Lower leg skin (tissue), 4 donors: ENCODE results near the gene ZDHHC8. TPM values are rescaled to one million over a fixed set of nuclear protein-coding genes. Genes with fewer than 3 reads are reported as not detected.

Experiments
- DNase-seq, 2 donors: peaks; one replicate each; pipeline ENCODE4 v3.0.0-alpha.2; 2019; ENCODE audit warnings: low spot score in 2 of 2
- H3K4me3 ChIP-seq: fragments of 200-600 bp; sonication (generic); 2 replicates; pipeline ENCODE4 v1.5.1; 2017; ENCODE audit warnings: mild to moderate bottlenecking, low read depth; ENCODE audit not compliant: poor library complexity, severe bottlenecking
- CTCF ChIP-seq, 3 donors: fragments of 450-650 bp; IDR thresholded peaks; one replicate each; pipeline ENCODE4 v1.5.1; 2016; ENCODE audit warnings: antibody characterized with exemption in 3 of 3, mild to moderate bottlenecking in 3 of 3, moderate library complexity in 2 of 3
- POLR2A ChIP-seq, 2 donors: fragments of 450-650 bp; IDR thresholded peaks; one replicate each; pipeline ENCODE4 v1.6.1; 2016 to 2017; ENCODE audit warnings: antibody characterized with exemption in 2 of 2, mild to moderate bottlenecking in 1 of 2, moderate library complexity in 1 of 2
- WGBS, 2 donors: methylation state at CpG; one replicate each; pipeline ENCODE4 v1.1.5; 2018; 5-methylcytosine and 5-hydroxymethylcytosine counted together
- intact Hi-C: fragments of 100-400 bp; cut with DNase I; formaldehyde crosslinking; loops from one replicate; pipeline ENCODE4 v1.15.0; 2023; ENCODE audit warnings: low total_unique reads
- total RNA-seq, 4 donors: library from RNA; depleted of rRNA; stranded (reverse); fragments of >200 nt; gene quantifications; one replicate each; pipeline ENCODE4 v1.1.0, GENCODE V29; 2016

The ZDHHC8 gene
- total RNA-seq, 4 donors from 2014 or later, result 17.8 to 30.0 (median 26.1) TPM

GRCh38 chr22:20089977-20090729 lies 41.5 kb upstream of the ZDHHC8 start:
- TF ChIP-seq POLR2A (IDR thresholded peaks at IDR 0.05) (no peak), CTCF (IDR thresholded peaks at IDR 0.05) (no peak)
- 94 to 95% methylated on average over 11 of the region's 11 CpGs for WGBS, 2 donors
- H3K4me3 ChIP-seq, result no peak overlapping the region
- intact Hi-C loops, result loop anchor here (10.0 kb wide), 1 partner anchor 55 kb away; no protein-coding TSS in a partner anchor
- DNase-seq, result no peak

GRCh38 chr22:20090730-20091240 lies 40.8 kb upstream of the ZDHHC8 start:
- DNase-seq, result no peak
- TF ChIP-seq CTCF (IDR thresholded peaks at IDR 0.05), result no peak
- no peak for TF ChIP-seq POLR2A (IDR thresholded peaks at IDR 0.05)
- H3K4me3 ChIP-seq, result no peak overlapping the region
- intact Hi-C loops, result loop anchor here (10.0 kb wide), 1 partner anchor 56 kb away; no protein-coding TSS in a partner anchor
- 85 to 90% methylated on average over 9 of the region's 9 CpGs for WGBS, 2 donors

- intact Hi-C loops, result loop anchor here (10.0 kb wide), 1 partner anchor 57 kb away; no protein-coding TSS in a partner anchor
- DNase-seq, result no peak
- 95% methylated on average over 16 of the region's 16 CpGs for WGBS, 2 donors
- H3K4me3 ChIP-seq, result no peak overlapping the region
- TF ChIP-seq CTCF (IDR thresholded peaks at IDR 0.05), result no peak
- no peak for TF ChIP-seq POLR2A (IDR thresholded peaks at IDR 0.05)
Observed at GRCh38 chr22:20091690-20092476, 39.7 kb upstream of the ZDHHC8 start.

- H3K4me3 ChIP-seq, result no peak overlapping the region
- TF ChIP-seq POLR2A (IDR thresholded peaks at IDR 0.05) (no peak), CTCF (IDR thresholded peaks at IDR 0.05) (no peak)
- 91 to 94% methylated on average over 11 of the region's 11 CpGs for WGBS, 2 donors
Observed at GRCh38 chr22:20092477-20092854, 39.1 kb upstream of the ZDHHC8 start.

GRCh38 chr22:20093418-20094196 lies 38.0 kb upstream of the ZDHHC8 start:
- DNase-seq, result no peak
- WGBS, 2 donors, result 83 to 86% methylated on average over 13 of the region's 13 CpGs
- intact Hi-C loops, result loop anchor here (10.0 kb wide), 1 partner anchor 59 kb away; no protein-coding TSS in a partner anchor
- no peak for TF ChIP-seq POLR2A (IDR thresholded peaks at IDR 0.05)
- TF ChIP-seq CTCF (IDR thresholded peaks at IDR 0.05), result no peak
- no peak overlapping the region for H3K4me3 ChIP-seq

More at GRCh38 chr22:20092477-20092854, 39.1 kb upstream of the ZDHHC8 start:
- DNase-seq, result no peak
- intact Hi-C loops, result loop anchor here (10.0 kb wide), 1 partner anchor 58 kb away; no protein-coding TSS in a partner anchor
